Skin of body (tissue), 2 donors: ENCODE measurements around the gene TRIM37. TPM values are rescaled to one million over a fixed set of nuclear protein-coding genes. Genes with fewer than 3 reads are reported as not detected.
"Not testable (repeated sequence)": the region's sequence is repeated elsewhere in the genome, so short reads cannot be mapped to it uniquely, and the experiment has no call there.

Source experiments
- DNase-seq: peaks from one replicate; lab custom pipeline; 2025; lab: John Stamatoyannopoulos, UW
- total RNA-seq: library from RNA; depleted of rRNA; stranded (reverse); fragments of >200 nt; gene quantifications from one replicate; pipeline ENCODE4 v1.2.3, GENCODE V29; 2014

TRIM37 gene
- total RNA-seq, 1 donor from 2014 or later, result 16.1 TPM

DNA sequence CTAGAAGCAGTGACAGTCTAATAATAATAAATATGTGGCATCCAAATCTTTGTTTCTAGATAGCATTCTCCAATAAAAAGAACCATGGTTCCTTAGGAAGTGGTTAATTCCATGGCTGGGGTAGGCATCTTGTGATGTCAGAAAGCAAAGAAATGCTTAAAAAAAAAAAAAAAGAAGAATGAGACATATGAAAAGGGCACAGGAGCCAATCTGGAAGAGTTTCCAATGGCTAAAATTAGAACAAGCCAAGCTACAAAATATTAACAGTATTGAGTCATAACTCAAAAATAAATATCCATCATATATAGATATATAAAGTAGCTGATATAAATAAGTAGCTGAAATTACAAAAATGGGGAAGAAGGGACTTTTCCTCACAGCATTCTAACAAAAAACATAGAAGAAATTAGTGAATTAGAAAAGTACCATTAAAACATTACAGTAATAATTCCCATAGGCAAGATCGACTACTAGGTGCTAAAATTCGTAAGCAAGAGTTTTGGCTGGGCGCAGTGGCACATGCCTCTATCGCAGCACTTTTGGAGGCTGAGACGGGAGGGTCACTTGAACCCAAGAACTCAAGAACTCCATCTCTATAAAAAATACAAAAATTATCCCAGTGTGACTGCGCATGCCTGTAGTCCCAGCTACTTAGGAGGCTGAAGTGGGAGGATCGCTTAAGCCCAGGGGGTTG, 111.3 kb downstream of the TRIM37 start:
- DNase-seq, result no peak

DNA sequence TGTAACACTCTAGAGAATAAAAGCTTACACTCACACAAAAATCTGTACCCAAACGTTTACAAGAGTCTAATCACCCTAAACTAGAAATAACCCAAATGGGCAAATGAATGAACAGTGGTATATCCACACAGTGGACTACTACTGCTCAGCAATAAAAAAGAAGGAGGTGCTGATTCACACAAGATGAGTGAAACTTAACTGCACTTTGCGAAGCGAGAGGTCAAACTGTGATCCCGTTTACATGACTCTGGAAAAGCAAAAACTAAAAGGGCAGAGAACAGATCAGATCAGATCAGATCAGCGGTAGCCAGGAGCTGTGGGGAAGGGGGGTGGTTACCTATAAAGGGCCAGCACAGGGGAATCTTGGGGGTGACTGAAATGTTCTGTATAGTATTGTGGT, 113.4 kb downstream of the TRIM37 start:
- no peak for DNase-seq

DNA sequence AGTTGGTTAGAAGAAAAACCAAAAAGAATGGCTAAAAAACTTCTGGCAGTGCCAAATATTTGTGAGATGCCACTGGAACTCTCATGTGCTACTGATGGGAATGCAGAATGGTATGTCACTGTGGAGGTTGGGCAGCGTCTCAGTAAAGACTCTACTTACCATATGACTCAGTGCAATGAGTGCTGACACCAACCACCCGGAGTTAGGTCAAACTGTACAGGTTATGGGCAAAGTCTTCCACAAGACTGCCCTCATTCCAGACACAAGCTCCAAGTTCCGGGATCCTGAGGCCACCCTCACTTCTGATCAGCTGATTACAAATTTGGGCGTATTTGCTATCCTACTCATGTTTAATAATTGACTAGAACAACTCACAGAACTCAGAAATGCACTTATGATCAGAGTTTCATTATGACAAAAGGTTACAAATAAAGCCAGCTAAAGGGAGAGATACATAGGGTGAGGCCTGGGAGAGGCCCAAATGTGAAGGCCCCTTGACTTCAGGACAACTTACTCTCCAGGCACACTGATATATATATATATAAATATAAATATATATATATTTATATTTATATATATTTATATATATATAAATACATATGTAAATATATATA, 114.9 kb downstream of the TRIM37 start:
- DNase-seq, result no peak

DNA sequence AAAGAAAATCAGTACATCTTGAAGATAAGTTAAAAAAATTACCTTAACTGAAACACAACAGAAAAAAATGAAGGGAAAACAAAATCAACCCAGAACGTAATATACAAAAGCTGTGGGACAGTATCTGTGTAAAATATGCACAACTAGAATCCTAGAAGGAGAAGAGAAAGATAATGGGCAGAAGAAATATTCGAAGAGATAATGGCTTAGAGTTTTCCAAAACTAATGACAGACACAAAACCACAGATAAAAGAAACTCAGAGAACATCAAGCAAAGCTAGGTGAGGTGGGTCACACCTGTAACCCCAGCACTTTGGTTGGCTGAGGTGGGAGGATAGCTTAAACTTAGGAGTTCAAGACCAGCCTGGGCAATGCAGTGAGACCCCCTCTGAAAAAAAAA, 117.1 kb downstream of the TRIM37 start:
- DNase-seq, result no peak

DNA sequence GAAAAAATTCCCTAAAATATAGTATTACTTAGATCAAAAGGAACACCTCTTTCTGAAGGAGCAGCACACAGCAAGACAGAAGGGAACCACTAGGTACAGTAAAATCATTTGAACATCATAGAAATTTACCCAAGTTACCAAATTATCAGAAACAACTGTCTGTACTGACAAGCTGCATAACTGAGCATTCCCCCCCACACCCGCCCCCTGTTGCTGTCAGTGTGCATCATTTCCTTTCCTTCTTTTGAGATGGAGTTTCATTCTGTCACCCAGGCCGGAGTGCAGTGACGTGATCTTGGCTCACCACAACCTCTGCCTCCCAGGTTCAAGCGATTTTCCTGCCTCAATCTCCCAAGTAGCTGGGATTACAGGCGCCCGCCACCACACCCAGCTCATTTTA, 120.7 kb downstream of the TRIM37 start:
- no peak for DNase-seq

DNA sequence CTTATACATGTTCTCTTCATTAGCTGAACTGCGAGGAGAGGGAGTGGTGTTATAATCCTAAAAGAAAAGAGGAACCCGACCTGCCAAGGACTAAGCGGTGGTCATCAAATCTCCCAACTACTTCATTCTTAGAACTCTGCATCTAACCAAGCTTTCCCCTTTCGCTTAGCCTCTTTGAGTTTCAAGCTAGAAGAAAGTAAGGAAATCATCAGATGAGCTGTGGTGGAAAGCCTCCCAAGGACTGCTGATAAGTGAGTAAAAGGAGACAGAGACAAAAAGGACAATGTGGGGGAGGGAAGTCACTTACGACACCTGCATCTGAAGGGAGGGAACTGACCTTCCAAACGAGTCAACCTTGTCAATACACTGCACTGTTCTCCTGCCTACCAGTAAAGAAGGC, 121.3 kb downstream of the TRIM37 start:
- DNase-seq, result no peak

DNA sequence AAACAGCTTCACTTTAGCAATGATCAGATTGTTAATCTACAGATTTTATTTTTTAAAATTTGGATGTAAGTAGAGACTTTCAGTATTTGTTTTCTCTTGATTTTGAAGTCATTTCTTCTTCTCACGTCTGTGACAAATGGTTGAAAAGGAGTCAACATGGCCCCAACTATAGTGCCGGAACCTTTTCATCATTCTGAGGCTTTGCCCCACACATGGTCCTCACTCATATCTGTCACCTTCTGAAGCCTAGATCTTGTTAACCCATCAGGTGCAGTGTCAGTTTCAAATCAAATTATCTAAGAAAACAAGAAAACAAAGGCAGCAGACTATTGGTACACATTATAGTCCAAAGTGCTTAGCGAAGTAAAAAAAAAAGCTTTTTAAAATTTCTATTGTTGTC, 124.1 kb downstream of the TRIM37 start:
- no peak for DNase-seq

DNA sequence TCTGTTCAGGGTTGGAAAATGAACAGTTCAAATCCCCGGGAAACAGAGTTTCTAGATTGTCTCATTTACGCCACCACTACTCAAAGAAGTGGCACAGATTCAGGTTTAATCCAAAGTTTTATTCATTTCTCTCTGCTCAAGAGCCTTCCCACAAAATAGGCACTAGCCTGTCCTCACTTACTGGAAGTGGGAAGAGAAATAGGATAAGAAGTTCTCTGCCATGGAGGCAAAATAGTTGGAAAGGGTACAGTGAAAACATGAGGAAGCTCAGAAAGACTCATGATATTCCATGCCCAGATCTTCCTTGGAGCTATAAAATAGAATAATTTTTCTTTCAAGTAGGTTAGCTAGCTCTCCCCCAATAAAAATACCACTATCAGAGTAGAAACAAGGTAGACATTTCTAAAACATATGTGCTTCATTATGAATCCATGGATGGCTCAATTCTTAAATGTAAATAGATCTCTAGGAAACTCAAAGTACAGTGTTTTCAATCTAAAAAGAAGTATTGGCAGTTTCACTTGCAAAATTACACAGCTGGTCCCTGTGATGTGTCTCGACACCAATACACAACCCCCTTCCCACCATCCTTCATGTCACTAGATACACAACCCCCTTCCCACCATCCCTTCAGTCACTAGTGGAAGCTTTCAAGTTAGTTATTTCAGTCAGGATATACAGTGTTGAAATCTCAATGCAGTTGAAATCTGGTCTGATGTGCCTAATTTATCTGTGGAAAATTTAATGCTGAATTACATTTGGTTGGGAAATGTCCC, 125.8 kb downstream of the TRIM37 start:
- DNase-seq, result no peak

DNA sequence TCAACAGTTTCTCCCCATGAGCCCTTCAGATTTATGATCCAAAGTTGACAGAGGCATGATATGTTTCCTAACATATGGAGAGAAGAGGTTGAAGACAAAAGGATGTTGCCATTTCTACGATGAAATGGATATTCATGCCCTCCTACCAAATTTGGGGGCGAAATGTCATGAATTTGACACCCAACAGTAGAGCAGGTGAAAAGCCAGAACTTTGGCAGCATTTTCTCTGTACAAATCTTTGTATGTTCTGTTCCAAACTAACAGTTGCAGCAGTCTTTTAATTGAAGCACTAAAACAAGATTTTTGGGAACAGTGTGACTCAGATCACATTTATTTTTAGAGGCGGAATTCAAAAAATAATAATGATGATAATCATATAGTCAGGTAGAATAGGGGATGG, 130.1 kb downstream of the TRIM37 start:
- no peak for DNase-seq

DNA sequence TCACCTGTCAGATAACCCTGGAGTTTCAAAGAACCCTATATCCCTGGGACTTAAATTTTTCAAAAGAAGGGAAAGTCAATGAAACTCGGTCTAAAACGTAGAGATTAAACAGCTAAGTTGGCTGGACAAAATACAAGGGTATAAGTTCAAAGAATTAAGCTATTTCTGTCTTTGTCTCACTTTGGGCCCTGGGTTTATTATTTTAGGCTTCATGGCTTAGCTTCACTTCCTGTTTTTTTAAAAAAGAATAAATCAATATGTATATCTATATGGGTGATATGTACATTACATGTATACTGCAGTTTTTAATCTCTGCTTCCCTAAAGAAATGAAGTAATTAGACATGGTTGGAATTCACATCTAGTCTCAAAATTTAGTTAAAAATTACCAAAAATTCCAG, 132.3 kb downstream of the TRIM37 start:
- DNase-seq, result no peak

DNA sequence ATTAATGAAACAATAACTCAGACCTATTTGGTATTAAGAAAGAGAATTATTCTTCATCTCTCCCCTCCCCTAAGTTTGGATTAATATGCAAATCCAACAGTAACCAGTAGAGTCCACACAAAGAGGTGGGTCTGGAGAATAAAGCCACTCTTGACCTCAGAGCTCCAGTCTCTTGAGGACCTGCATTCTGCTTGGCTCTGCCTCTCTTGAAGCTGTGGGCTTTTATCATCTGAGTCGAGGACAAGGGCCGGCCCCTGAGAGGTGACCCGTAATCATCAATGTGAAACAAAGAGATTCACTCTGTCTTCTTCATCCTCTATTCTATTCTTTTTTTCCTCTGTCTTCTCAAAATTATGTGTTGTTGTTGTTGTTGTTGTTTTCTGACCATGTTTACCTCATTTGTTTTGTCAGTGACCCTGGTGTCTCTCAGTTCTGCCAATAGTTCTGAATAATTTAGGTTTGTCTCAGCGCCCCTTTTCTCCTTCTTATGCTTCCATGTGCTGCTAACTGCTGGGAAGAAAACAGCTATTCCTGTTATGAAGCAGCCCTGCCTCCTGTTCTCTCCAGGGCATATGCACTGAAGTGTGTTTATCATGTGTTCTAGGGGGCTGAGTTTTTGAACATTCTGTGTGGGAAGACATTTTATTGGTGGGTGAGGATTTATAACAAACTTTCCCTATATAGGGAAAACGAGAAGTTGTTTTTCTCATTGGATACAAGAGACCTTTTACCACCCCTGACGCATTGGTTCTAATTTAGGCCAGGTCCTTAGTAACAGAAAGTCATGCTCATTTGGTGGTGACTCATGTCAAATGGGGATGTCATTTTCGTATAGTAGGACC, 135.8 kb downstream of the TRIM37 start:
- no peak for DNase-seq

DNA sequence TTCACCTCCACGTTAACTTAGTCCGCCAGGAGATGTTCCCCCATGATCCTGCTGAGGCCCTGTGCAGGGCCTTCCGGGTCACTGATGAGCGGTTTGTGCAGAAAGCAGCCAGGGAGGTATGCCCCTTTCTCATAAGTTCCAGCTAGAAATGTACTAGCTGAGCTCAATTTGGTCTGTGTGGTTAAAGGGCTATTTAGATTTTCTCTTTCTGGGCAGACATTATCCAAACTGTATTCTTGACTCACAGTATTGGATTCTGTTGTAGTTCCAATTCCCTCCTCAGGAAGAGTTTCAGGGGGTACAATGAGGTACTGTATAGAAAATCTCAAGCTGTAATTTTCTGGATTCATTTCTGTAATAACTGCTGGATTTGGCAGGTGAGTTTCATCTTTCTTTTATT, 137.1 kb downstream of the TRIM37 start:
- DNase-seq, result no peak

DNA sequence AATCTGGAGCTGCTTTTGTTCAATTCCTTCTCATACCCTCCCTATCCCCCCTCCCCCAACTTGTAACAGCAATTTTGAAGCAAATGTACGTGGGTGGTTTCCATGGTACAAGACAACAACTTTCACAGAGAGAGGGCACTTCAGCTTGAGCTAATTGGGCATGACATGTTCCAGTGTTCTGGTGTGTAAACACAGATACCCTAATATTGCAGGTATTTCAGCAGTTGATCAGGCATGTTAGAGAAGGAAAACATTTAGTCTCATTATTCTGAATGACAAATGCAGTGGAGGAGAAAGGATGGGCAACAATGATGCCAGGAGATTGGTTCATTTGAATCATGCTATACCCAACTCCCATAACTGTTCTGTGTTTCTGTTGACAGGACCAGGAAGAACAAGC, 137.5 kb downstream of the TRIM37 start:
- no peak for DNase-seq

DNA sequence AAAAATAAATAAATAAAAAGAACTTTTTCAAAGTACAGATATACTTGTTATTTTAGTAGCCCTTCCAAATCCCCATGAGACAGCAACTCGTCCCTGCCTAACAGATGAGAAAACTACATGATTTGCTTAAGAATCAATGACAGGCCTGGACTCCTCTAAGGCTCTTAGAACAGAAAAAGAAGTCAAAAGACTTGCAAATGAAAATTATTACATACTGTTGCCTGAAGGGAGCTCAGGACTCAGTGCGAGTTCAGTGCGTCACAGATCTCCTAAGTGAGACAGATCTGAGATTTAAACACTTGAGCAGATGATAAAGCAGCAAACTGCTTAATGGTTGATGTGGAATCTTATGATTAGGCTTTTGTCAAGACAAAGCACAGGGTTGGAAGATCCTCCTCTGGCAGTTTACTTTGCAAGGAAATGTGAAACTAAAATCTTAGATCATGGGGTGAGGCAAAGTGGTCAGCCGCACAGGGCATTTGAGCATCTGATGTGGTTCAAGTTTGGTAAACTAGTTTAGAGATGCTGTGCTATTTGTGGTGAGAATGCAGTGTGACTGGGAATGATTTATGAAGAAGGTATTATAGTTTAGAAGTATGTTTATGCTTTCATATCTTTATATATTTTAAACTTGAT, 138.1 kb downstream of the TRIM37 start:
- DNase-seq, result no peak

DNA sequence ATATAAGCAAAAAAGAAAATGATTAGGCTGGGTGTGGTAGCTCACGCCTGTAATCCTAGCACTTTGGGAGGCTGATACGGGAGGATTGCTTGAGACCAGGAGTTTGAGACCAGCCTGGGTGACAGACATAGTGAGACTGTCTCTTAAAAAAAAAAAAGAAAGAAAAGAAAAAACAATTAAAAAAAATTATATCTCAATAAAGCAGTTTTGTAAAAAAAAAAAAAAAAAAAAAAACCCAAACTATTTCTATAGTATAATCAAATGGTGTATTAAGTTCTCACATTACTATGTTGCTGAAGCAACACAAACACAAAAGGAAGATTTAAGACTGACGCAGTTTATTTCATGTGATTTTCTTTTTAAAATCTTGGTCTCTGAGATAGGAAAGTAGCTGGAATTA, 140.5 kb downstream of the TRIM37 start:
- DNase-seq, result no peak

DNA sequence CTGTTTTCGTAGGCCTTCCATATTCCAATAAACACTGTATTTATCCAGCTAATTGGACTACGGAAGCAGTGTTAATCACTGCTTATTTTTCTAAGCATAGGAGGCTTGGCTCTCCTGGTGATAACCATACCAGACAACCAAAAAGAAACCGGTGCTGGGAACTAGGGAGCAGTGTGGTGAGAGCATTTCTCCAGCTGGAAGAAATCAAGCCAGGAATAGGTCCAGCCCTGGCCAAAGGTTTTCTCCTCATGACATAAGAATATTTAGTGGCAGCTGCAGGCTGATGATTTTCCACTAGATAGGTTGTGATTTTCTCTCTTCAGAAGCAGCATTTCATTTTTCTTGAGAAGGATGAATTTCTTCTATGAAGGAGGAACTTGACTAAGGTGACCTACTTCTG, 141.5 kb downstream of the TRIM37 start:
- DNase-seq, result no peak

DNA sequence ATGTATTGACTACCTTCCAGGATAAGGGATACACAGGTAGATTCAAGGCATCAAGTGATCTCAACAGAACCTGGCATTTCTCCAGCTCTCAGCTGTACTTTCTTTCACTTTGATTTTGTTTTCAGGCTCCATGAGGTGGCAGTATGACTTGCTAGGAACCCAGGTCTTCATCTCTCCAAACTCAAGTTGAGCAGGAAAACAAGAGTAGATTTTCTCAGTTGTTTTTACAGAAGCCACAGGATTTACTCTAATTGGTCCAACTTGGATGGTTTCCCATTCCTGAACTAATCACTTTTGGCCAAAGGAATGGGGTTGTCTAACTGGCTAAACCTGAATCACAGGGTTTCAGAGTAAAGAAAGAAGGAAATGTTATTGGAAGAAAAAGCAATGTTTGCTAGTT, 146.6 kb downstream of the TRIM37 start:
- DNase-seq, result no peak

DNA sequence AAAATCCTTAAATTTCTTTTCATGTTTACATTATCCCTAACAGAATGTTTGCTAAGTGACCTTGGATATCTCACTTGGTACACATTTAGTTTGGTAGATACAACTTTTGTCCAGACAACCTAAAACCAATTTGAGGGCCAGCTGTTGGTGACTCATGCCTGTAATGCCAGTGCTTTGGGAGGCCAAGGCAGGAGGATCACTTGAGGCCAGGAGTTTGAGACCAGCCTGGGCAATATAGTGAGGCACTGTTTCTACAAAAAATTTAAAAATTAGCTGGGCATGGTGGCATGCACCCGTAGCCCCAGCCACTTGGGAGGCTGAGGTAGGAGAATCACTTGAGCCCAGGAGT, 149.0 kb downstream of the TRIM37 start:
- DNase-seq, result not testable (repeated sequence)

DNA sequence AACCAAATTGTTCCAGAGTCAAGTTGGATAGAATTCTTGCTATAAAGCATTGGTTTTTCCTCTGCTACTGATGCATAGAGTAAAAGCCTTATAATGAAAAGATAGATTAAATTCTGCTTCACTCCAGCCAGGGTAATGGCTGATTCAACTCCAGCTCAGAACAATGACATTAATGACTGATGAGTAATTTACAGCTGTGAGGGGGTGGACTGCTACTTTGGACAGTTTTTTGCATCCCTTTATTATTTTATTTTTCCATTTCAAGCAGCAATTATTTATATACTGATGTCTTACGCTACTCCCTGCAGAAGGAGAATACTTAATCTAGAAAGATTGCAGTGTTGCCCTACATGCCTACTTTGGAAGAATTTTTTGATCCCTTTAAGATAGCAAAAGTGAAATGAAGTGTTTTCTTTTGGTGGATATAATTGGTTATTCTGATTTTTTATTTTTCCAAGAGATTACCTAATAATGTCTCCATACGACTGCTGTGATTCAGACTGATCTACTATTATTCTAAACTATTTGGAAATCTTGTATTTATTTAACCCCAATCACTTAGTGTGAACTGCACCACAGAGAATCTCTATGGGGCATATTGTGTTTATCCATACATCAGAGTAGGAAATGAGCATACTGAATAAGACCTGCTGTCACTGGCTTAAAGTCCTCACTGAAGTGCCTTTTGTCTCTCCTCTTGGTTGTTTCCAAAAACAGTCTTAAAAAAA, 149.5 kb downstream of the TRIM37 start:
- no peak for DNase-seq

DNA sequence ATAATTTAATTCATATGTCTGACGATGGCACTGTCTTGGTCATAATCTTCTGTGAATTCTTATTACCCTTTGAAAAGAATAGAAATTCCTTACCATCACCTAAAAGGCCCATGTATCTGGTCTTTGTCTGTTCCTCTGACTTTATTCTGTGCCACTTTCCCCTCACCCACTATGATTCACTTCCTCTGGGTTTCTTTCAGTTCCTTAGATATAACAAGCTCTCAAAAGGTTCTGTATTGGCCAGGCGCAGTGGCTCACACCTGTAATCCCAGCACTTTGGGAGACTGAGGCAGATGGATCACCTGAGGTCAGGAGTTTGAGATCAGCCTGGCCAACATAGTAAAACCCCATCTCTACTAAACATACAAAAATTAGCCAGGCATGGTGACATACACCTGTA, 152.3 kb downstream of the TRIM37 start:
- not testable (repeated sequence) for DNase-seq

DNA sequence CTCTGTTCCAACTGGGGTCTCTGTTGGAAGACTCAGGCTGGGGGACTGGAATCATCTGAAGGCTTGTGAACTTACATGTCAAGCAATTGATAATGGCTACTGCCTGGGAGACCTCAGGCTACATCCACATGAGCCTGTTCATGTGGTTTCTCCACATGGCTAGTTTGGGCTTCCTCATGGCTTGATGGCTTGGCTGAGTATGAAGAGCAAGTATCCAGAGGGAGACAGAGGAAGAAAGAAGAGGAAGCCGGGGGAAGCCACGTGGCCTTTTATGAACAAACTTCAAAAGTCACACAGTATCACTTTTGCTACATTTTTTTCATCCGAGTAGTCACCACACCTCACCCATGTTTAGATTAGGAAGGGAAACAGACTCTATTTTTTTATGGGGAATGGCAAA, 158.9 kb downstream of the TRIM37 start:
- DNase-seq, result no peak
